HepG2 (cell line): ENCODE data around the gene ATG4D. TPM values are rescaled to one million over a fixed set of nuclear protein-coding genes. Genes with fewer than 3 reads are reported as not detected.

Experiments
- ASH2L ChIP-seq: fragments of 300-600, 200-600 bp; sonication (generic); IDR thresholded peaks from 2 replicates; pipeline ENCODE4 v1.7.0; 2017; ENCODE audit warnings: low read depth, mild to moderate bottlenecking, moderate library complexity, mixed read lengths, low read length; ENCODE audit not compliant: insufficient read length
- ATRX ChIP-seq: sonication (generic); formaldehyde crosslinking; IDR thresholded peaks from 2 replicates; pipeline ENCODE4 v1.4.0; 2020; ENCODE audit warnings: missing genetic modification reagents, borderline replicate concordance
- BRD4 ChIP-seq: sonication (generic); formaldehyde crosslinking; IDR thresholded peaks from 2 replicates; pipeline ENCODE4 v1.4.0; 2020; ENCODE audit warnings: missing genetic modification reagents
- CBFB ChIP-seq: sonication (generic); formaldehyde crosslinking; IDR thresholded peaks from 2 replicates; pipeline ENCODE4 v1.4.0; 2020; ENCODE audit warnings: missing genetic modification reagents
- E2F1 ChIP-seq: sonication (generic); formaldehyde crosslinking; IDR thresholded peaks from 2 replicates; pipeline ENCODE4 v1.5.0; 2020; ENCODE audit warnings: missing genetic modification reagents
- FOXP1 ChIP-seq, 2 experiments: fragments of 450-650 bp in 1 of 2; IDR thresholded peaks; 2 replicates each; pipeline ENCODE4 v1.6.1; 2017 to 2018; ENCODE audit warnings: antibody characterized with exemption in 1 of 2
- IKZF4 ChIP-seq: sonication (generic); formaldehyde crosslinking; IDR thresholded peaks from 2 replicates; pipeline ENCODE4 v1.5.1; 2020; ENCODE audit warnings: borderline replicate concordance, mild to moderate bottlenecking, low read depth, missing genetic modification reagents; ENCODE audit errors: not compliant biosample characterization
- KMT2A ChIP-seq: sonication (generic); formaldehyde crosslinking; IDR thresholded peaks from 2 replicates; pipeline ENCODE4 v1.4.0; 2020; ENCODE audit warnings: missing genetic modification reagents
- MLLT10 ChIP-seq: sonication (generic); formaldehyde crosslinking; IDR thresholded peaks from 2 replicates; pipeline ENCODE4 v1.4.0; 2020; ENCODE audit warnings: missing genetic modification reagents
- NCOA1 ChIP-seq: sonication (generic); formaldehyde crosslinking; IDR thresholded peaks from 2 replicates; pipeline ENCODE4 v1.9.0; 2021; ENCODE audit warnings: missing genetic modification reagents
- NCOA2 ChIP-seq: sonication (generic); formaldehyde crosslinking; IDR thresholded peaks from 2 replicates; pipeline ENCODE4 v1.8.0; 2022; ENCODE audit warnings: inconsistent platforms
- TBL1XR1 ChIP-seq: fragments of 150-350 bp; IDR thresholded peaks from 2 replicates; pipeline ENCODE4 v1.6.1; 2014; ENCODE audit warnings: borderline replicate concordance, low read length; ENCODE audit not compliant: partially characterized antibody
- YY1 ChIP-seq: IDR thresholded peaks from 2 replicates; pipeline ENCODE4 v1.6.1; 2011; ENCODE audit warnings: low read length, low read depth, moderate library complexity, mild to moderate bottlenecking; ENCODE audit not compliant: insufficient read depth, insufficient replicate concordance
- ZBTB20 ChIP-seq: sonication (generic); formaldehyde crosslinking; IDR thresholded peaks from 2 replicates; pipeline ENCODE4 v1.8.1; 2023; ENCODE audit warnings: missing genetic modification reagents, low read depth, mild to moderate bottlenecking, borderline replicate concordance
- ZBTB34 ChIP-seq: sonication (generic); formaldehyde crosslinking; IDR thresholded peaks from 2 replicates; pipeline ENCODE4 v1.8.0; 2022; ENCODE audit warnings: mild to moderate bottlenecking, missing genetic modification reagents
- ZFP41 ChIP-seq: sonication (generic); formaldehyde crosslinking; IDR thresholded peaks from 2 replicates; pipeline ENCODE4 v1.4.0; 2020; ENCODE audit warnings: mild to moderate bottlenecking, missing genetic modification reagents, borderline replicate concordance
- ZNF136 ChIP-seq: sonication (generic); formaldehyde crosslinking; IDR thresholded peaks from 2 replicates; pipeline ENCODE4 v1.8.1; 2022; ENCODE audit warnings: low read depth, mild to moderate bottlenecking, moderate library complexity, missing genetic modification reagents
- ZNF281 ChIP-seq: sonication (generic); formaldehyde crosslinking; IDR thresholded peaks from 2 replicates; pipeline ENCODE4 v1.4.0; 2020; ENCODE audit warnings: missing genetic modification reagents, borderline replicate concordance
- ZNF446 ChIP-seq: sonication (generic); formaldehyde crosslinking; IDR thresholded peaks from 2 replicates; pipeline ENCODE4 v1.5.0; 2020; ENCODE audit warnings: mild to moderate bottlenecking, missing genetic modification reagents
- ZNF567 ChIP-seq: sonication (generic); formaldehyde crosslinking; IDR thresholded peaks from 2 replicates; pipeline ENCODE4 v1.8.1; 2023; ENCODE audit warnings: mild to moderate bottlenecking, missing genetic modification reagents, borderline replicate concordance
- ZNF574 ChIP-seq: sonication (generic); formaldehyde crosslinking; IDR thresholded peaks from 2 replicates; pipeline ENCODE4 v1.4.0; 2020; ENCODE audit warnings: missing genetic modification reagents
- polyA plus RNA-seq, 8 experiments: library from polyadenylated mRNA; depleted of rRNA in 3 of 8; stranded (reverse) in 7 of 8; unstranded in 1 of 8; fragments of >200 nt; fragmentation: Illumina TruSeq in 4 of 8; extraction: Trizol in 4 of 8; gene quantifications; 2 replicates each; pipeline versions ENCODE4 v1.2.1 to v1.2.3, GENCODE V29; 2011 to 2016; ENCODE audit warnings: low read depth in 4 of 8, missing spikeins in 1 of 8, mixed read lengths in 1 of 8; ENCODE audit not compliant: insufficient read depth in 1 of 8
- total RNA-seq, 5 experiments: library from RNA; depleted of rRNA; stranded (reverse); fragments of >200 nt; fragmentation: Illumina TruSeq; extraction: Trizol; gene quantifications; 2 replicates each; pipeline ENCODE4 v1.2.3, GENCODE V29; 2016; ENCODE audit warnings: low read depth in 1 of 5

The ATG4D gene
- total and polyA plus RNA-seq, 2 of the 13 experiments (the other 11 are each of a cell fraction or from before 2014, with no cell fraction given) = 17.8 to 19.0 TPM

GRCh38 chr19:10602330-10603083 is 58.8 kb downstream of the ATG4D start (continued):
- TF ChIP-seq CBFB (CRISPR knock-in tag) (0 out of 2 replicates have a peak, but pooled peaks have one; percentile 21), IKZF4 (CRISPR knock-in tag) (no peak), ATRX (CRISPR knock-in tag) (no peak), ZNF574 (CRISPR knock-in tag) (peak; percentile 3; the same call in 1 of the 2 replicates), NCOA1 (CRISPR knock-in tag) (no peak), ASH2L (peak; percentile 35), ZNF567 (CRISPR knock-in tag) (no peak), ZBTB34 (CRISPR knock-in tag) (no peak), YY1 (peak; percentile 23), FOXP1 (IDR thresholded peaks at IDR 0.05) (no peak), FOXP1 (CRISPR knock-in tag; IDR thresholded peaks at IDR 0.05) (no peak), ZNF446 (no peak), NCOA2 (CRISPR knock-in tag) (no peak), BRD4 (CRISPR knock-in tag) (no peak), ZNF136 (no peak), ZNF281 (CRISPR knock-in tag) (no peak), E2F1 (CRISPR knock-in tag) (no peak), KMT2A (CRISPR knock-in tag) (no peak), ZFP41 (no peak), MLLT10 (CRISPR knock-in tag) (no peak), TBL1XR1 (no peak), ZBTB20 (CRISPR knock-in tag) (no peak)
